Fibroblast of gingiva (primary cell): ENCODE measurements around the gene ZBTB49.
"Not testable (repeated sequence)": the region's sequence is repeated elsewhere in the genome, so short reads cannot be mapped to it uniquely, and the experiment has no call there.

Experiments used
- DNase-seq: peaks from one replicate; pipeline ENCODE4 v3.0.0-alpha.2; 2011; ENCODE audit warnings: low read depth

Gene ZBTB49, protein sequence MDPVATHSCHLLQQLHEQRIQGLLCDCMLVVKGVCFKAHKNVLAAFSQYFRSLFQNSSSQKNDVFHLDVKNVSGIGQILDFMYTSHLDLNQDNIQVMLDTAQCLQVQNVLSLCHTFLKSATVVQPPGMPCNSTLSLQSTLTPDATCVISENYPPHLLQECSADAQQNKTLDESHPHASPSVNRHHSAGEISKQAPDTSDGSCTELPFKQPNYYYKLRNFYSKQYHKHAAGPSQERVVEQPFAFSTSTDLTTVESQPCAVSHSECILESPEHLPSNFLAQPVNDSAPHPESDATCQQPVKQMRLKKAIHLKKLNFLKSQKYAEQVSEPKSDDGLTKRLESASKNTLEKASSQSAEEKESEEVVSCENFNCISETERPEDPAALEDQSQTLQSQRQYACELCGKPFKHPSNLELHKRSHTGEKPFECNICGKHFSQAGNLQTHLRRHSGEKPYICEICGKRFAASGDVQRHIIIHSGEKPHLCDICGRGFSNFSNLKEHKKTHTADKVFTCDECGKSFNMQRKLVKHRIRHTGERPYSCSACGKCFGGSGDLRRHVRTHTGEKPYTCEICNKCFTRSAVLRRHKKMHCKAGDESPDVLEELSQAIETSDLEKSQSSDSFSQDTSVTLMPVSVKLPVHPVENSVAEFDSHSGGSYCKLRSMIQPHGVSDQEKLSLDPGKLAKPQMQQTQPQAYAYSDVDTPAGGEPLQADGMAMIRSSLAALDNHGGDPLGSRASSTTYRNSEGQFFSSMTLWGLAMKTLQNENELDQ

DNA sequence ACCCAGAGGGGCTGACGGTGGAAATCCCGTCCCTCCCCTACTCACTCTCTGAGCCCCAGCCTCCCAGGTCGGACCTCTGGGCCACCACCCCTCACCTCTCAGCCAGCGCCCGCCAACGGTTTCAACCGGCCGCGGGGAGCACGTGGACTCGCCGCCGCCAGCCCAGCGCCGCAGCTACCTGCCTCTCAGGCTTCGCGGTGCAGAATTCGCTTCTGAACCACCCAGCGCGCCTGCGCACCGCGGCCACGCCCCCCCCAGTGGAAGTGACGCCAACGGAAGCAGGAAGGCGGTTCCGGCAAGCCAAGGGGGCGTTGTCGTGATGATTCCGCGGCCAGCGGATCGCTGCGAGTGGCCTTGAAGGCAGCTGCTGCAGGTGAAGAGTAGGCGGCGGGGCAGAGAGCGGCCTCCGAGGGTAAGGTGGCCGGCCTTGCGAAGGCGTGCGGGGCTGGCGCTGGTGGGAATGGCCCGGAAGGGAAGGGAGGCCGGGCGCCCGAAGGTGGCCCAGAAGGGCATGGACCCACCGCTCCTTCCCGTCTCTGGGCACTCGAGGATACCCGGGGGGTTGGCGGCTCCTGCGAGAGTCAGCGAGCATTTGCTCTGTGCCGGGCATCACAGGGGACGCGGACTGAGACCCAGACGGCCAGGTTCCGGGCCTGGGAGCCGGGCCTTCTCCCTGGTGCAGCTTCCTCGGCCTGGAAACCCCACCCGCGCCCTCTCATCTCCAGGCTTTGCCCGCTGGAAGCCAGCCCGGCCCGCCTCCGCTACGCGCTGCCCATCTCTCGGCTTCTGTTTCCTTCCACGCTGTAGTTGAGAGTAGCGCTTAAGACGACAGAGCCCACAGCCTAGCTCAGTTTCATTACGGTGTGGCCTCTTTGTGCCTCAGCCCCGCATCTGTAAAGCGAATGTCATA is at the start of gene ZBTB49, which contains the start of gene LYAR:
Gene ZBTB49 (plus strand): TSS at position 311 of the 910 bp plus-strand sequence. CDS start 9,695 bp downstream, outside the sequence.
Gene LYAR (minus strand): TSS at position 214 of the 910 bp plus-strand sequence. CDS start 6,412 bp downstream, outside the sequence.
- DNase-seq: peak; percentile 86

DNA sequence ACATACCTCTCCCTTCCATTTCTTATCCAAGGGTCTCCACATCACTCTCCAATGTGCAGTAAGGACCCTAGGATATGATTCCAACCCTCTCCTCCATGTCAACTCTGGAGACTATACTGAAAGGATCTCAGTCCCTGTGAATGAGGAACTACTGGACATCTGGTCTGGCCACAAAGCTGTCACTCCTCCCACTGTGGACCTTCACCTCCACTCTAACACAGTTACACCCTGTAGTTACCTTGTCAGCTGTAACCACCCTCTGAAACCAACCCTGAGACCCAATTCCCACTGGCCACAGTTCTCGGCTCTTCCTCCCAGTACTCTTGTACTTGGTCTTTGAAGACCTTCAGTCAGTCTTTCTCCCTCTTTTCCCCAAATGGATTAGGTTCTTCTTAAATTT is 44.9 kb upstream of the ZBTB49 start:
- no peak for DNase-seq

DNA sequence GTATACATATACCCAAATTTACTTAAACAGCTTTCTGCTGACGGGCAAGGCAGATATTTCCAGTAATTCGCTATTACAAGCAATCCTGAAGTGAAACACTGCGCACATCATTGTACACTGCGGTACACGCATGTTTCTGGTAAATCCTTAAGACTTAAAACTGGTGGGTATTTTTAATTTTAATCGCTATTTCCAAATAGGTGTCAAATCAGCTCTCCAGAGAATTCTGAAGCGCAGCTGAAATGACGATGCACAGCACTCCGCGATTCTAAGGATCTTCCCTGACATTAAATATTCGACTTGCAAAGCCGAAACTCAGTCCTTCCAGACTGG is 42.4 kb upstream of the ZBTB49 start:
- no peak for DNase-seq

DNA sequence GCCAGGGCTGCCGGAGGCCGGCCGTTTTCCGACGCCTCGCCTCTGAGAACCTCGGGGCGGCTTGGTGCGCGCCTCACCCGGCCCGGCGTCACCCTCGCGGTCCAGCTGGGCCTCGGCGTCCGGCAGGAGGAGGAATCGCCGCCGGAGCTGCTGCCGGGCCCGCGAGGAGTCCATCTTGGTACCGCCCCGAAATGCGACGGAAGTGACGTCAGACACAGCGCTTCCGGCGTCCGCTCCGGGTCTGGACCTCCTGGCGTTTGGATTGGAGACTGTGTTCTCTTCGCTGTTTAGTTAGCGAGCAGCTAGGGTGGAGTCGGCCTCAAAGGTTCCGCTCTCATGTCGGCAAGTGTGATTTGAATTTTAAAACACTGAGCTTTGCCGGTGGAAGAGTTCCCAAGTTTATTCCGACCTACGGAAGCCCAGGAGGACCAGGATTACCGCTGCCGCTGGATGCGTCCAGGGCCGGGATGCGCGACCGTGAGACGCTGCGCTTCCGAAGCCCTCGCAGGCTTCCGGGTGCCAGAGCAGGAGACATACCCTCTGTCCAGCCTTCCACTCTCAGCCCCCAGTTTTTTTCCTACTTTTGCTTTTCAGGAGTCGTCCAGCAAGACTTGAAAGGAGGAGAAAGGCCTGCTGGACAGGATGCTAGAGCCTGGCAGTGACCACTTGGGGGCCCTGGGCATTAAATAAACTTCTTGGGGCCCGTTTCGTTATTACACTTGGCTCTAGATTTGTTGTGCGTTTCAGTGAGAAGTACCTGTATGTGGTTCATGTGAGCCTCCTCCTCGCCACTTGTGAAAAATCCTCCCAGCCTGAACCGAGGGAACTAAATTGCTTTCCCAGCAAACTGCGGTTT is 41.8 kb upstream of the ZBTB49 start, which contains the start of gene TMEM128:
Gene TMEM128 (minus strand): TSS at position 195 of the 856 bp plus-strand sequence. CDS start 21 bp downstream, at position 174.
- peak; percentile 90 for DNase-seq

DNA sequence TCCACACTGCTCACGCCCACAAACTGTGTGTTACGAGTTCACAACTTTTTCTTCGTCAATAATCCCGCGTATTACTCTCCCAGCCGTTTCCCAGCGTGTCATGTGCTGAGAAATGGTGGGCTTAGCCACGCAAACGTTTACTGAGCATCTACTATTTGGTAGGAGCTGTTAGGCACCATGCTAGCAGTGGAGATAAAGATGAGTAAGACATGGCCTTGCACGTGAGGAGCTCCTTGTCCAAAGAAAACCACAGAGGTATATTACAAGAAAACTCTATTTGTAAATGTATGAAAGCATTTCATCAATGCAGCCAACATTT is 41.2 kb upstream of the ZBTB49 start:
- no peak for DNase-seq

DNA sequence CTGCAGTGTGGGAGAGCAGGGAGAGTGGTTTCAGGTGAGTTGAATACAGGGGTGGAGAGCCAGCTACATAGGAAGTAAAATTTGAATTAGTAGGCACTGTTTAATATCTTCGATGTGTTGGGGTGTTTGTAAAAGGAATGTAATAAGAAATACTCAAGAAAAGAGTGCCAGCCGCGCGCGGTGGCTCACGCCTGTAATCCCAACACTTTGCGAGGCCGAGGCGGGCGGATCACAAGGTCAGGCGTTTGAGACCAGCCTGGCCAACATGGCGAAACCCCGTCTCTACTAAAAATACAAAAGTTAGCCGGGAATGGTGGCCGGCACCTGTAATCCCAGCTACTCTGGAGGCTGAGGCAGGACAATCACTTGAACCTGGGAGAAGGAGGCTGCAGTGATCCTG is 40.7 kb upstream of the ZBTB49 start:
- DNase-seq: not testable (repeated sequence)

DNA sequence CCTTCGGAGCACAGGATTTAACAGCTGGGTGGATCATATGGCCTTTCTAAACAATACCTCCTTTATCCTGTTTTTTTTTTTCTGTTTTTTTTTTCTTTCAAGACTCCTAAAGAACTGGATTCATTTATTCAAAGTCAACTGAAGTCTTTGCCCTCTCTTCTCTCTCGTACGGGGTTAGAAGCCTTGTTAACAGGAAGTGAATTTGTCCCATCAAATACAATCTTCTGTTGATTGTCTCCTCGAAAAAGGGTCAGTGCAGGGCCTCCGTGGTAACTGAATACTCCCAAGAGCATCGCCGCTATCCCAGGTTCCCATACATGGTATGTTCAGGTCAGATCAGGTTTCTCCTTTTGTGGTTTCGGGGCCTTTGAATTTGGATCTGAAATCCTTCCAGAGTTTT is 40.2 kb upstream of the ZBTB49 start:
- DNase-seq: no peak

DNA sequence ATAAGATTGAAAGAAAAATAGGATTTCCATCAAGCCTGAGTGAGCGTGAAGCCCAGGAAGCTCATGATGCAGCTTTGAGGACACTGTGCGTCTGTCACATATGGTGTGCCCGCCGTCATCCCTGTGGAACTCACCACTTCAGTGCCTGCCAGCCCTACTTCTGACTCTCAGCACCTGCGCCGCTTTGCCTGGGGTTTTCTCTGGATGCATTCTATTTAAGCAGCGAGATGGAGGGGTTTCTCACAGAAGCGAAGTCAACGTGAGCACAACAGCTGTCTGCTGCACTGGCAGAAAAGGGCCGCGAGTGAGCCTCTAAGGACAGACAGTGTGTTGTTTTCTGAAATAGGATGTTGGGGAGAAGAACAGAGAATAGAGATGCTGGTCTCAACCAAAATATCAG is 35.9 kb upstream of the ZBTB49 start:
- no peak for DNase-seq

DNA sequence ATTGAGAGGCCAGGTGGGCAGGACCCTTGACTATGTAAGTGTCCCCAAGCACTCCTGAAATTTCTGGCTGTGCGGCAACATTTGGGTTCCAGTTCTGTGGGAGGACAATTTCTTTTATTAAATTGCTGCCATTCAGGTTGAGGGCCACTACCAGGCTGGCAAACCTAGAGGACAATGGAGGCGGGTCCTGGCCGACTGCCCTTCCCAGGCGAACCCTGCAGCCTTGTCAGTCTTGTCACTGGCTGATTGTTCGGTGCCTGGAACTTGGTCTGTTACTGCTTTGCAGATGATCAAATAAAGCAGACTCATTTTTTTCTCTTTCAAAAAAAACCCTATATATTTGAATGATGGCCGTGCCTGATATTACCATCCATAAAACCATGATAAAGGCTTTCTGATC is 35.4 kb upstream of the ZBTB49 start:
- DNase-seq: no peak

DNA sequence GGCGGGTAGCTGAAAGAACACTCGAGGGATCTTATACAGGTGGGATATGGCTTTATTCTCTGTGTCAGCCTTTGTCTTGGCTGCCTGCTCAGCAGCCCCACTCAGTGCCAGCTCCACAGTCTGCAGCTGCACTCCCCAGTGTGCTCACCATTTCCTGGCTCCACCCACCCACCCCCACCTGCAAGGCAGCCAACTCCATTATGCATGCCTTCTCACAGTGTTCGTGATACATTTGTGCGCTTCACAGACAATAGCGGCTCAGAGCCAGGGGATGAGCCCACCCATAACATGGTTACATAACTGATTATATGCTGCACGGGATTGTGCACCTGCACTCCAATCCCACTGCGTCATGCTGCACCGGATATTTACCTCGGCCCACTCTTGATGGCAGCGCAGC is 33.3 kb upstream of the ZBTB49 start:
- DNase-seq: no peak

DNA sequence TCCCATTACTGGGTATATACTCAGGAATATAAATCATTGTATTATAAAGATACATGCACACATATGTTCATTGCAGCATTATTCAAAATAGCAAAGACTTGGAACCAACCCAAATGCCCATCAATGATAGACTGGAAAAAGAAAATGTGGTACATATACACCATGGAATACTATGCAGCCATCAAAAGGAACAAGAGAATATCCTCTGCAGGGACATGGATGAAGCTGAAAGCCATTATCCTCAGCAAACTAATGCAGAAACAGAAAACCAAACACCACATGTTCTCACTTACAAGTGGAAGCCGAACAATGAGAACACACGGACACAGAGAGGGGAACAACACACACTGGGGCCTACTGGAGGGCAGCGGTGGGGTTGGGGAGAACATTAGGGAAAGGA is 32.3 kb upstream of the ZBTB49 start:
- DNase-seq: not testable (repeated sequence)

DNA sequence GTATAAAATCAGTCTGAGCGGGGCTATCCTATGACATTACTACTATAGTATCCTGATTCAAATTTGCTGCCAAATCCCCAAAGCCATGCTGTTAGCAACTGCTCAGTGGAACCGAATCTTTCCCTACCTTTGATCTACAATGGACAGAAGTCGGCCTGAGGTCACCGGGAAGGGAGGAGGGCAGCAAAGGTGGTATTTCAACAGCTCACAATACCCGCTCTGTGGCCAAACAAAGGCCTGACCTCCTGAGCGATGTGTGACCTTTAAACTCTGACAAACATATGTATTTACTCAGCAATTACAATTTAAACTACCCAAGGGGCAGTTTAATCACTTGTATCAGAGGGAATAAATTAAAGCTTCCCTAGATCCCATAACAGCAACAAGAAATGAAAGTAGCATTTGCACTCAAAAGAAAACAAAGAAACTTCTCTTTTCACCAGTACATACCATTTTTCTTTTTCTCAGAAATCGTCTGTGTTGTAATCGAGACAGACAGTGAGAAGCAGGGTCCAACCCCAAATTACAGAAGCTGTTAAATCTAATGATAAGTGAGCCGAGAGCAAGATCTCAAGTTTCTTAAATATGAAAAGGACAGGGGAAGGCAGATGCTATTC is 30.5 kb upstream of the ZBTB49 start:
- DNase-seq: no peak

DNA sequence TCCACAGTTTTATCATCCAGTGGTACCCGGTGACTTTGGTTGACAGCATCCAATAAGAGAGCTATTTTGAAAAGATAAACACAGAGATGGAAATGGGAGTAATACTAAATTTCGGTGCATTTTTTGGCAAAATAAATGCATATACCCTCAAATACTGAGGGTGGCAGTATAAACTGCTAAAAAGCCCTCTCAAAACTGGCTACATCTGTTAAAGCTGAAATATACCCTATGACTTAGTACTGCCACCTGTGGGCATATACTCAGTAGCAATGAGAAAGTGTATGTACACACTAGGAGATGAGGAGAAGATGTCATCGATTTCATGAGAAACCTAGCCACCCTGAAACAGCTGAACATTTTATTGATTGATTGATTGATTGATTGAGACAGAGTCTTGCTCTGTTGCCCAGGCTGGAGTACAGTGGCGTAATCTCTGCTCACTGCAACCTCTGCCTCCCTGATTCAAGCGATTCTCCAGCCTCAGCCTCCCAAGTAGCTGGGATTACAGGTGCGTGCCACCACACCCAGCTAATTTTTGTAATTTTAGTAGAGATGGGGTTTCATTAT is 29.8 kb upstream of the ZBTB49 start:
- DNase-seq: peak; percentile 64

DNA sequence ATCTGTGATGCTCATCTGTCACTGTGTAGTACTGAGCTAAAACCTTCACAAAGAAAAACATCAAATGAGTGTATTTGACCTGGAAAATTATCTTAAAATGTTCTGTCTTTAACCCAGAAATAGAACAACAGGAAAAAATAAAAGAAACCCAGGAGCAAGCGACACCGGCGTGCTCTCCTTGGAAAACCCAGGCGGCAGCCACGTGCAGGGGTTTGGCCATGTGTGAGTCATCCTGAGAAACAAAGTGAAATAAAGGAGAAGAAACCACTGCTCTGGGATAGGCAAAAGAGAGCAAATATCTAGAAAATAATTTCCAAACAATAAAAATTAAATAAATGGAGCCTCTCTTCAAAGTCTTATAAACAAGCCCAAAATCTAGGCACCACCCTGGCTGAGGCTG is 22.1 kb upstream of the ZBTB49 start:
- DNase-seq: no peak

DNA sequence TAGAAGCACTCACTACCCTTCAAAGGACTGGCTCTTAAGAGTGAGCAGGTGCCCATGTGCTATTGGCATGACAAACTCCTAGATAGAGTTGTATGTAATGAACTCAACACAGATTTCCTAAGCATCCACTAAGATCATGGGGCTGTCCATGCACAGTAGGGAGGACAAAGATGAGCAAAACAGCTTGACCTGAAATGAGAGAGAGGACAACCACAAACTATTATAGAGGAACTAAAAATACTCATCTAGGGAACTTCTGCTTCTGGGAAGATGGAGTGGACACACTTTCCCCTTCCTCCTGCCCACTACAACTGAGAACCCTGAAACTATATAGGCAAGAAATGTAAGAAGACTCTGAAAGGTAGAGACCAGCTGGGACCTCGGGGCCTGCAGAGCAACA is 21.3 kb upstream of the ZBTB49 start:
- no peak for DNase-seq

DNA sequence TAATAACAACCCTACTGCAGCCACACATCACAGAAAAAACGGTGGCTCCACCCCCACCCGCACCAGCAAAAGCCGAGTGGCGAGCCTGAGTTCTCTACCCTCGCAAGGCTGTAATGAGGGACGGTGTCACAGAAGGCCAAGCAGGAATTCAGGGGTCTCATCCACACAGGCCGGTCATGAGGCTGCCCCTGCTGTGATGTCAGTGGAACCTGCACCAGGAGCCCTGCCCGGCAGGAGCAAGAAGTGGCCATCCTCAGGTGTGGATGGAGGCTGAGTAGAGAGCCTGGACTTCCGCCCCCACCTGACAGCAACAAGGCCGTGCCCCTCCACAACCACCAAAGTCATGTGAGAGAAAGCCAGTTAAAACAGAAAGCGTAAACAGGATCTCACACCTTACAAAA is 20.7 kb upstream of the ZBTB49 start:
- no peak for DNase-seq

DNA sequence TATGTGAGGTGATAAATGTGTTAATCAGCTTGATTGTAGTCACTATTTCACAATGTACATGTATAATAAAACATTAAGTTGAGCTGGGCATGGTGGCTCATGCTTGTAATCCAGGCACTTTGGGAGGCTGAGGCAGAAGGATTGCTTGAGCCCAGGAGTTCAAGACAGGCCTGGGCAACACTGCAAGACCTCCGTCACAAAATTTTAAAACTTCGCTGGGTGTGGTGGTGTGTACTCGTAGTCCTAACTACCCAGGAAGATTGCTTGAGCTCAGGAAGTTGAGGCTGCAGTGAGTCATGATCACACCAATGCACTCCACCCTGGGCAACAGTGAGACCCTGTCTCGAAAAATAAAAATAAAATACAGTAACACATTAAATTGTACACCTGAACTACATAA is 20.2 kb upstream of the ZBTB49 start:
- DNase-seq: no peak

DNA sequence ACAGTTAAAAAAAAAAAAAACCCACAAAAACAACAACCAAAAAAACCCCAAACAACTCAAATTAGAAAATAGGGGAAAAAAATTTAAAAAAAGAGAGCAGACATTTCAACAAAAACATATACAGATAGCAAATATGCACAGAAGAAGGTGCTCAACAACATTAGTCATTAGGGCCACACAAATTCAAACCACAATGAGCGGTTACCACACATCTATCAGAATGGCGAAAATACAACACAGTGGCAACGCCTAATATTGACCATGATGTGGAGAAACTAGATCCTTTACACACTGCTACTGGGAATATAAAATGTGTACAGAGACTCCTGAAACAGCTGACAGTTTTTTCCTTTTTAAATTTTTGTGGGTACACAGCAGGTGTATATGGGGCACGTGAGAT is 19.5 kb upstream of the ZBTB49 start:
- DNase-seq: no peak

DNA sequence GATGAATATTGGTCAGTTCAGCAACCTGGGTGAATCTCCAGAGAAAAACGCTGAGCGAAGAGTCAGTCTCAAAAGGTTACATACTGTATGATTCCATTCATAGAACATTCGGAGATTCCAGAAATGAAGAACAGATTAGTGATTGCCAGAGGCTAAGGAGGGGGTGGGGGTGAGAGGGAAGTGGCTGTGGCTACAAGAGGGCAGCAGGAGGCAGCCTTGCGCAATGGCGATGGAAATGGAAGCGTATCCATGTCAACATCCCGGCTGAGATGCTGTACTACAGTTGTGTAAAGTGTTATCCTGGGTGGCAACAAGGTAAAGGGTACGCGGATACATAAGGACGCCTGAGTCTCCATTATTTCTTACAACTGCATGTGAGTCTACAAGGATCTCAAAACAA is 18.1 kb upstream of the ZBTB49 start:
- peak; percentile 57 for DNase-seq

DNA sequence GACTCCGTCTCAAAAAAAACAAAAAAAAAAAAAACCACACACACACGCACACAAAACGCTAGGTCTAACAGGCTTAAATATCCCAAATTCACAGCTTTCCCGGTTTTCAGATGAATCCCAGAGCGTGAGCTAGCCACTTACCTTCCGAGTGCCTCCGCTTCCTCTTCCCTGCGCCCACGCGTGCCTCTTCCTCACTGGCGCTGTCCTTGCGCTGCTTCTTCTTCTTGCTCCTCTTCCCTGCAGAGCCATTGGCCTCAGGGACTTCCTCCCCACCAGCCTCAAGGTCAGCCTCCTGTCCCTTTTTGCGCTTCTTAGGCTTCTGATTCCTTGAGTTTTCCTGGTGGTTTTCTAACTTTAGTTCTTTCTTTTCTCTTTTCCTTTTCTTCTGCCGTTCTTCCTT is 15.8 kb upstream of the ZBTB49 start:
- DNase-seq: no peak

DNA sequence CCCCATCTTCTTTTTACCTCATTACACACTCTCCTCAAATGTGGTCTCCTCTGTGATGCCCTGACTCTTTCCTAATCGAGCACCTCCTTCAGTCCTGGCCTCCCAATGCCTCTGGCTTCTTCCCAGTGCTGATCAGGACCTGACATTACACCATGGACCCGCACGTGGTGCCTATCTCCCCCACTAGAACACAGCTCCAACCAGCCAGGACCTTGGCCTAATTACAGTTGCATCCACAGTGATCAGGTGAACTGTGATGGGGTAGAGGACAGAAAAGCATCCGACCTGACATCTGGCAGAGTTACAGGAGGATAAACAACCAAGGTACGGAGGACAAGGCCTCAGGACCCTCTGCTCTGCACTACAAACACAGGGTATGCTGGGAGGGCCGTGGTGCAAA is 12.5 kb upstream of the ZBTB49 start:
- no peak for DNase-seq
